K562 (cell line): ENCODE measurements around the gene PIK3CD. TPM values are rescaled to one million over a fixed set of nuclear protein-coding genes. Genes with fewer than 3 reads are reported as not detected.

Experiments used
- ATF3 ChIP-seq, 2 experiments: fragments of 450-650 bp in 1 of 2; sonication (generic) in 1 of 2; formaldehyde crosslinking in 1 of 2; IDR thresholded peaks in 1 of 2; conservative IDR thresholded peaks in 1 of 2; 2 replicates each; pipeline versions ENCODE4 v1.6.1 to v1.8.1; 2016 to 2023; ENCODE audit warnings: mild to moderate bottlenecking in 2 of 2, moderate library complexity in 2 of 2, inconsistent platforms in 1 of 2, missing genetic modification reagents in 1 of 2
- ATF4 ChIP-seq: fragments of 450-650 bp; formaldehyde crosslinking; IDR thresholded peaks from 2 replicates; pipeline ENCODE4 v1.4.0; 2022; ENCODE audit warnings: mild to moderate bottlenecking, moderate library complexity
- BCOR ChIP-seq: fragments of 450-650 bp; IDR thresholded peaks from 2 replicates; pipeline ENCODE4 v1.6.1; 2016
- CBX2 ChIP-seq: fragments of 200-600 bp; sonication (generic); IDR thresholded peaks from one replicate; pipeline ENCODE4 v1.6.1; 2012; ENCODE audit warnings: mild to moderate bottlenecking, low read length, inconsistent platforms; ENCODE audit not compliant: insufficient read depth, poor library complexity, severe bottlenecking
- CEBPB ChIP-seq: fragments of 450-650 bp; IDR thresholded peaks from 2 replicates; pipeline ENCODE4 v1.6.1; 2016; ENCODE audit warnings: missing genetic modification characterization, missing compliant biosample characterization
- CEBPG ChIP-seq, 3 experiments: fragments of 200-800 bp in 1 of 3; sonication (Bioruptor generic) in 1 of 3; sonication (generic) in 1 of 3; formaldehyde crosslinking in 1 of 3; IDR thresholded peaks in 2 of 3; conservative IDR thresholded peaks in 1 of 3; 2 replicates each; pipeline versions ENCODE4 v1.6.1 to v1.8.0; 2016 to 2022; ENCODE audit warnings: missing compliant biosample characterization in 2 of 3, missing genetic modification characterization in 2 of 3, mild to moderate bottlenecking in 1 of 3, missing genetic modification reagents in 1 of 3
- CHD4 ChIP-seq: fragments of 200-600 bp; sonication (generic); IDR thresholded peaks from 3 replicates; pipeline ENCODE4 v1.6.1; 2012; ENCODE audit warnings: low read depth, mild to moderate bottlenecking, mixed read lengths, low read length, inconsistent platforms; ENCODE audit not compliant: insufficient read depth, insufficient replicate concordance, poor library complexity, severe bottlenecking
- ELK3 ChIP-seq: fragments of 450-650 bp; formaldehyde crosslinking; IDR thresholded peaks from 2 replicates; pipeline ENCODE4 v1.4.0; 2020; ENCODE audit warnings: mild to moderate bottlenecking
- GATAD2A ChIP-seq: fragments of 450-650 bp; IDR thresholded peaks from 2 replicates; pipeline ENCODE4 v1.6.1; 2017
- KDM1A ChIP-seq, 2 experiments: fragments of 450-650 bp; IDR thresholded peaks; 2 replicates each; pipeline ENCODE4 v1.6.1; 2016; ENCODE audit warnings: mild to moderate bottlenecking in 2 of 2
- NUFIP1 ChIP-seq: fragments of 450-650 bp; IDR thresholded peaks from 2 replicates; pipeline ENCODE4 v1.6.1; 2018; ENCODE audit not compliant: partially characterized antibody
- RCOR1 ChIP-seq, 2 experiments: IDR thresholded peaks; 2 replicates each; pipeline ENCODE4 v1.6.1; 2012; ENCODE audit warnings: low read depth in 2 of 2, low read length in 2 of 2, borderline replicate concordance in 1 of 2, improper control_type of control experiment in 1 of 2
- SMARCA5 ChIP-seq: fragments of 450-650 bp; IDR thresholded peaks from 2 replicates; pipeline ENCODE4 v1.6.1; 2016
- TAF1 ChIP-seq: IDR thresholded peaks from 2 replicates; pipeline ENCODE4 v1.6.1; 2011; ENCODE audit warnings: mild to moderate bottlenecking, low read length, moderate library complexity; ENCODE audit not compliant: insufficient read depth, control insufficient read depth, severe bottlenecking; ENCODE audit errors: extremely low read depth
- TCF7 ChIP-seq: sonication (generic); IDR thresholded peaks from 2 replicates; pipeline ENCODE4 v1.6.1; 2016; ENCODE audit warnings: antibody characterized with exemption, borderline replicate concordance
- THRA ChIP-seq: fragments of 450-650 bp; IDR thresholded peaks from 2 replicates; pipeline ENCODE4 v1.6.1; 2017; ENCODE audit warnings: mild to moderate bottlenecking, moderate library complexity
- ZFPM2 ChIP-seq: fragments of 250-450 bp; sonication (Bioruptor Pico); IDR thresholded peaks from 2 replicates; pipeline ENCODE4 v1.5.1; 2022; ENCODE audit warnings: mild to moderate bottlenecking
- ZNF239 ChIP-seq: fragments of 250-450 bp; sonication (Bioruptor Pico); IDR thresholded peaks from 2 replicates; pipeline ENCODE4 v1.4.0; 2020; ENCODE audit warnings: mild to moderate bottlenecking
- polyA plus RNA-seq, 8 experiments: library from polyadenylated mRNA; depleted of rRNA in 4 of 8; stranded (reverse) in 5 of 8; unstranded in 3 of 8; fragments of >200 nt; fragmentation: Nextera tagmentation in 2 of 8; fragmentation: Illumina TruSeq in 1 of 8; extraction: Ambion mirVana in 2 of 8; extraction: Trizol in 1 of 8; gene quantifications; 2 replicates each; pipeline versions ENCODE4 v1.2.1 to v1.2.3, GENCODE V29; 2011 to 2014; ENCODE audit warnings: inconsistent platforms in 1 of 8, missing spikeins in 1 of 8
- total RNA-seq, 7 experiments: library from RNA; depleted of rRNA in 6 of 7; stranded (reverse); fragments of >200 nt in 6 of 7; fragmentation: Illumina TruSeq in 2 of 7; extraction: Trizol in 2 of 7; gene quantifications; 2 replicates each; pipeline versions ENCODE4 v1.2.1 to v1.2.3, GENCODE V29; 2011 to 2021; ENCODE audit warnings: low replicate concordance in 1 of 7

Gene PIK3CD
- total and polyA plus RNA-seq, 9 of the 15 experiments (the other 6 are each of a cell fraction or from before 2014, with no cell fraction given), result 1.8 to 20.8 (median 7.2) TPM

- TF ChIP-seq NUFIP1, result no peak
- peak; percentile 94 for TF ChIP-seq SMARCA5
- peak; percentile 47 to 88; a peak in 3 of 4 replicates for TF ChIP-seq KDM1A (IDR thresholded peaks at IDR 0.05)
- no peak for TF ChIP-seq GATAD2A
- peak; percentile 72 for TF ChIP-seq CHD4
- TF ChIP-seq ZFPM2 (CRISPR knock-in tag), result no peak
- peak in 1 of 2 experiments; percentile 26; a peak in 1 of 4 replicates for TF ChIP-seq RCOR1 (IDR thresholded peaks at IDR 0.05; ENCODE audit: borderline replicate concordance in 1 of 2, low read depth in 2 of 2, low read length in 2 of 2)
- 0 out of 2 replicates have a peak, but pooled peaks have one; percentile 10 for TF ChIP-seq CEBPG (CRISPR knock-in tag; IDR thresholded peaks at IDR 0.05)
- TF ChIP-seq CEBPG (tag; conservative IDR thresholded peaks at IDR 0.05 in 1 of 2, IDR thresholded peaks at IDR 0.05 in 1 of 2), result peak in 1 of 2 experiments; percentile 34; a peak in 1 of 4 replicates
- TF ChIP-seq CBX2, result no peak
- no peak for TF ChIP-seq THRA
- no peak for TF ChIP-seq TAF1
- TF ChIP-seq ATF3 (IDR thresholded peaks at IDR 0.05), result peak; percentile 37; the same call in 1 of the 2 replicates
- TF ChIP-seq ATF3 (CRISPR knock-in tag; conservative IDR thresholded peaks at IDR 0.05), result no peak
- no peak for TF ChIP-seq ATF4 (CRISPR knock-in tag)
- TF ChIP-seq CEBPB (tag), result peak; percentile 70; the same call in 1 of the 2 replicates
- peak; percentile 94 for TF ChIP-seq BCOR
- no peak for TF ChIP-seq ZNF239 (CRISPR knock-in tag)
- no peak for TF ChIP-seq ELK3
- TF ChIP-seq TCF7, result no peak
Observed at GRCh38 chr1:9767964-9768668, 116.6 kb downstream of the PIK3CD start (continued).
